SIG-M5 treated with dmso at 0.1 percent for 504 hours (cell line): Measurements from ENCODE around the gene ENC1.

Experiments used
- DNase-seq: peaks from one replicate; lab custom pipeline; 2025; ENCODE audit not compliant: unreplicated experiment; lab: John Stamatoyannopoulos, UW

ENC1 gene

GRCh38 chr5:74612045-74612444 lies 28.5 kb downstream of the ENC1 start:
- DNase-seq, result no peak

- no peak for DNase-seq
Measured at GRCh38 chr5:74608736-74609601, 31.6 kb downstream of the ENC1 start.

GRCh38 chr5:74605759-74606158 lies 34.8 kb downstream of the ENC1 start:
- DNase-seq, result no peak

GRCh38 chr5:74603376-74603775 lies 37.2 kb downstream of the ENC1 start:
- no peak for DNase-seq

GRCh38 chr5:74599148-74599547 lies 41.4 kb downstream of the ENC1 start:
- no peak for DNase-seq

- no peak for DNase-seq
Measured at GRCh38 chr5:74598731-74599130, 41.8 kb downstream of the ENC1 start.

- no peak for DNase-seq
Measured at GRCh38 chr5:74596927-74597326, 43.6 kb downstream of the ENC1 start.

- DNase-seq, result no peak
Measured at GRCh38 chr5:74595143-74595925, 45.2 kb downstream of the ENC1 start.

GRCh38 chr5:74594137-74595040 lies 46.1 kb downstream of the ENC1 start:
- no peak for DNase-seq

- DNase-seq, result no peak
Measured at GRCh38 chr5:74589204-74590056, 51.1 kb downstream of the ENC1 start.

GRCh38 chr5:74588415-74588814 lies 52.1 kb downstream of the ENC1 start:
- DNase-seq, result no peak

GRCh38 chr5:74587890-74588289 lies 52.6 kb downstream of the ENC1 start:
- DNase-seq, result no peak

GRCh38 chr5:74587300-74587699 lies 53.2 kb downstream of the ENC1 start:
- no peak for DNase-seq

- no peak for DNase-seq
Measured at GRCh38 chr5:74586856-74587255, 53.7 kb downstream of the ENC1 start.

- DNase-seq, result no peak
Measured at GRCh38 chr5:74582853-74583252, 57.7 kb downstream of the ENC1 start.

GRCh38 chr5:74581988-74582365 lies 58.6 kb downstream of the ENC1 start:
- no peak for DNase-seq

- no peak for DNase-seq
Measured at GRCh38 chr5:74580729-74581109, 59.8 kb downstream of the ENC1 start.

- DNase-seq, result no peak
Measured at GRCh38 chr5:74579215-74579614, 61.3 kb downstream of the ENC1 start.

GRCh38 chr5:74578356-74579044 lies 62.0 kb downstream of the ENC1 start:
- no peak for DNase-seq
